GM23338 (cell line): ENCODE results near the gene NANOGP8. TPM values are rescaled to one million over a fixed set of nuclear protein-coding genes. Genes with fewer than 3 reads are reported as not detected.

Source experiments
- ATAC-seq: fragments of 200-7000 bp; cut with Tn5 transposase; 3 replicates; pipeline ENCODE4 v1.9.1; 2020
- DNase-seq: peaks from one replicate; pipeline ENCODE4 v3.0.0-alpha.2; 2015; ENCODE audit warnings: low spot score
- H2AFZ ChIP-seq: fragments of 200-600 bp; sonication (generic); 2 replicates; pipeline ENCODE4 v1.8.0; 2016; ENCODE audit warnings: antibody characterized with exemption, mild to moderate bottlenecking, moderate library complexity
- H3F3A ChIP-seq: fragments of 200-600 bp; sonication (generic); replicated peaks from 2 replicates; pipeline ENCODE4 v1.8.0; 2017; ENCODE audit warnings: antibody characterized with exemption, mixed run types, low read depth
- H3K27ac ChIP-seq: fragments of 200-600 bp; sonication (generic); 2 replicates; pipeline ENCODE4 v1.6.1; 2016; ENCODE audit warnings: low read depth
- H3K27me3 ChIP-seq: fragments of 200-600 bp; sonication (generic); 2 replicates; pipeline ENCODE4 v1.8.0; 2016; ENCODE audit warnings: mild to moderate bottlenecking, mixed run types, moderate library complexity; ENCODE audit not compliant: insufficient read depth
- H3K36me3 ChIP-seq: fragments of 200-600 bp; sonication (generic); 2 replicates; pipeline ENCODE4 v1.8.0; 2016; ENCODE audit warnings: mild to moderate bottlenecking; ENCODE audit not compliant: insufficient read depth
- H3K4me1 ChIP-seq: fragments of 200-600 bp; sonication (generic); 2 replicates; pipeline ENCODE4 v1.8.0; 2016; ENCODE audit warnings: mild to moderate bottlenecking, moderate library complexity; ENCODE audit not compliant: insufficient read depth
- H3K4me2 ChIP-seq: fragments of 200-600 bp; sonication (generic); 2 replicates; pipeline ENCODE4 v1.7.1; 2017; ENCODE audit warnings: mixed run types
- H3K4me3 ChIP-seq: fragments of 200-600 bp; sonication (generic); 2 replicates; pipeline ENCODE4 v1.6.1; 2016; ENCODE audit warnings: mixed run types
- H3K79me2 ChIP-seq: fragments of 200-600 bp; sonication (generic); replicated peaks from 2 replicates; pipeline ENCODE4 v1.8.0; 2017; ENCODE audit warnings: mild to moderate bottlenecking; ENCODE audit not compliant: insufficient read depth
- H3K9me2 ChIP-seq: fragments of 200-600 bp; sonication (generic); 2 replicates; pipeline ENCODE4 v1.8.0; 2017; ENCODE audit not compliant: insufficient read depth
- H4K20me1 ChIP-seq: fragments of 200-600 bp; sonication (generic); replicated peaks from 2 replicates; pipeline ENCODE4 v1.8.0; 2017; ENCODE audit warnings: mild to moderate bottlenecking; ENCODE audit not compliant: insufficient read depth
- H3K27ac Mint-ChIP-seq: 2 replicates; pipeline ENCODE4 v1.8.0; 2020; ENCODE audit warnings: inconsistent platforms, mild to moderate bottlenecking, moderate library complexity, mixed read lengths
- H3K27me3 Mint-ChIP-seq: 3 replicates; pipeline ENCODE4 v1.8.0; 2022; ENCODE audit warnings: low read depth, mild to moderate bottlenecking, moderate library complexity, mixed read lengths, inconsistent platforms; ENCODE audit not compliant: insufficient read depth, poor library complexity
- H3K36me3 Mint-ChIP-seq: 3 replicates; pipeline ENCODE4 v1.8.0; 2021; ENCODE audit warnings: low read depth, mild to moderate bottlenecking, inconsistent platforms, moderate library complexity, mixed read lengths
- H3K4me1 Mint-ChIP-seq: 3 replicates; pipeline ENCODE4 v1.8.0; 2020; ENCODE audit warnings: mild to moderate bottlenecking, inconsistent platforms, mixed read lengths
- H3K4me3 Mint-ChIP-seq: 3 replicates; pipeline ENCODE4 v1.8.0; 2021; ENCODE audit warnings: moderate library complexity, mild to moderate bottlenecking, inconsistent platforms, mixed read lengths
- H3K9me3 Mint-ChIP-seq: 3 replicates; pipeline ENCODE4 v1.8.0; 2020; ENCODE audit warnings: moderate library complexity, mild to moderate bottlenecking, inconsistent platforms, mixed read lengths
- CREB1 ChIP-seq: fragments of 250-450 bp; sonication (Bioruptor Pico); IDR thresholded peaks from 2 replicates; pipeline ENCODE4 v1.5.0; 2020; ENCODE audit warnings: low read depth, mild to moderate bottlenecking, moderate library complexity
- EZH2 ChIP-seq: fragments of 200-600 bp; sonication (generic); IDR thresholded peaks from one replicate; pipeline ENCODE4 v1.8.0; 2017; ENCODE audit warnings: antibody characterized with exemption, mild to moderate bottlenecking, low read depth; ENCODE audit not compliant: unreplicated experiment
- EZH2phosphoT487 ChIP-seq: fragments of 200-600 bp; sonication (generic); IDR thresholded peaks from one replicate; pipeline ENCODE4 v1.8.1; 2018; ENCODE audit warnings: antibody characterized with exemption; ENCODE audit not compliant: unreplicated experiment
- JUNB ChIP-seq: IDR thresholded peaks from one replicate; pipeline ENCODE4 v1.6.1; 2016; ENCODE audit warnings: antibody characterized with exemption; ENCODE audit not compliant: unreplicated experiment
- NANOG ChIP-seq: IDR thresholded peaks from 2 replicates; pipeline ENCODE4 v1.6.1; 2016; ENCODE audit warnings: antibody characterized with exemption, borderline replicate concordance
- POLR2AphosphoS5 ChIP-seq: IDR thresholded peaks from 2 replicates; pipeline ENCODE4 v1.6.1; 2016; ENCODE audit warnings: antibody characterized with exemption, low read depth
- STAT1 ChIP-seq: IDR thresholded peaks from one replicate; pipeline ENCODE4 v1.6.1; 2016; ENCODE audit warnings: antibody characterized with exemption; ENCODE audit not compliant: unreplicated experiment
- ZNF114 ChIP-seq: fragments of 250-450 bp; sonication (Bioruptor Pico); IDR thresholded peaks from 2 replicates; pipeline ENCODE4 v1.5.0; 2020; ENCODE audit warnings: mild to moderate bottlenecking, moderate library complexity
- ZNF331 ChIP-seq: fragments of 250-450 bp; sonication (Bioruptor Pico); IDR thresholded peaks from 2 replicates; pipeline ENCODE4 v1.5.0; 2020; ENCODE audit warnings: low read depth, mild to moderate bottlenecking, moderate library complexity
- polyA plus RNA-seq: library from polyadenylated mRNA; unstranded; fragments of >200 nt; fragmentation: Nextera tagmentation; extraction: Ambion mirVana; gene quantifications from 2 replicates; pipeline ENCODE4 v1.2.1, GENCODE V29; 2016
- total RNA-seq: library from RNA; depleted of rRNA; stranded (reverse); fragments of >200 nt; shearing (Covaris generic); gene quantifications from 2 replicates; pipeline ENCODE4 v1.2.3, GENCODE V29; 2014
- TF ChIP-seq, protein P1 (sequence below): fragments of 250-450 bp; sonication (Bioruptor Pico); IDR thresholded peaks from 2 replicates; pipeline ENCODE4 v1.5.0; 2020; ENCODE audit warnings: mild to moderate bottlenecking, moderate library complexity
- TF ChIP-seq, protein P2 (sequence below), 2 experiments: fragments of 200-600 bp in 1 of 2; sonication (generic) in 1 of 2; conservative IDR thresholded peaks; 2 replicates each; pipeline versions ENCODE4 v1.5.1 to v1.6.1; 2016 to 2017; ENCODE audit warnings: antibody characterized with exemption in 2 of 2, low read depth in 2 of 2, mild to moderate bottlenecking in 2 of 2, moderate library complexity in 1 of 2
- TF ChIP-seq, protein P3 (sequence below): IDR thresholded peaks from 2 replicates; pipeline ENCODE4 v1.6.1; 2016; ENCODE audit warnings: antibody characterized with exemption
- TF ChIP-seq, protein P4 (sequence below): IDR thresholded peaks from one replicate; pipeline ENCODE4 v1.6.1; 2018; ENCODE audit warnings: antibody characterized with exemption; ENCODE audit not compliant: unreplicated experiment

The NANOGP8 gene
- total and polyA plus RNA-seq, 2 experiments from 2014 or later = 8.5 to 53.4 TPM

DNA sequence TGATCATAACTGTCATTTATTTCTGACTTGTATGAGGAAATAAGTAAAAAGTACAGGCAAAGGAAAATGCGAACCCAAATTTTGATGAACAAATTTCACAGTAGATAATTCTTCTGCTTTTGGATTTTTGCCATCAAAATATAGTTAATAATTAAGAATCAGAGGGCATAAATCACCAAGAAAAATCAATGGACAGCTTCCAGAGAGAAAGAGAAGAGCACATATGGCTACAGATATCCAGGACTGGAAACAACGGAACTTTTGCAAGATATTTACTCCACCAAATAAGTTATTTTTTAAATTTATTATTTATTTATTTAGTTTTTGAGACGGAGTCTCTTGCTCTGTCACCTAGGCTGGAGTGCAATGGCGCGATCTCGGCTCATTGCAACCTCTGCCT lies 35.1 kb upstream of the NANOGP8 start:
- no peak overlapping the region for H3K27ac ChIP-seq
- no peak overlapping the region for H3K4me3 ChIP-seq
- ATAC-seq (no peak), DNase-seq (no peak)
- Mint-ChIP-seq H3K36me3 (no peaks in the 10 kb centered on the region), H3K27me3 (peaks cover 2% of the 10 kb centered on the region), H3K9me3 (peaks cover 3% of the 10 kb centered on the region; the same call in 1 of the 3 replicates), H3K27ac (no peak overlapping the region), H3K4me1 (peaks cover 21% of the 10 kb centered on the region), H3K4me3 (no peak overlapping the region)
- no peaks in the 10 kb centered on the region for H3K27me3 ChIP-seq
- no peak for TF ChIP-seq POLR2AphosphoS5
- TF ChIP-seq EZH2phosphoT487 = no peak
- no peak for TF ChIP-seq EZH2
- no peak for TF ChIP-seq STAT1
- TF ChIP-seq NANOG = no peak
- TF ChIP-seq CREB1 (CRISPR knock-in tag) = no peak
- TF ChIP-seq JUNB = no peak
- TF ChIP-seq, protein P1, sequence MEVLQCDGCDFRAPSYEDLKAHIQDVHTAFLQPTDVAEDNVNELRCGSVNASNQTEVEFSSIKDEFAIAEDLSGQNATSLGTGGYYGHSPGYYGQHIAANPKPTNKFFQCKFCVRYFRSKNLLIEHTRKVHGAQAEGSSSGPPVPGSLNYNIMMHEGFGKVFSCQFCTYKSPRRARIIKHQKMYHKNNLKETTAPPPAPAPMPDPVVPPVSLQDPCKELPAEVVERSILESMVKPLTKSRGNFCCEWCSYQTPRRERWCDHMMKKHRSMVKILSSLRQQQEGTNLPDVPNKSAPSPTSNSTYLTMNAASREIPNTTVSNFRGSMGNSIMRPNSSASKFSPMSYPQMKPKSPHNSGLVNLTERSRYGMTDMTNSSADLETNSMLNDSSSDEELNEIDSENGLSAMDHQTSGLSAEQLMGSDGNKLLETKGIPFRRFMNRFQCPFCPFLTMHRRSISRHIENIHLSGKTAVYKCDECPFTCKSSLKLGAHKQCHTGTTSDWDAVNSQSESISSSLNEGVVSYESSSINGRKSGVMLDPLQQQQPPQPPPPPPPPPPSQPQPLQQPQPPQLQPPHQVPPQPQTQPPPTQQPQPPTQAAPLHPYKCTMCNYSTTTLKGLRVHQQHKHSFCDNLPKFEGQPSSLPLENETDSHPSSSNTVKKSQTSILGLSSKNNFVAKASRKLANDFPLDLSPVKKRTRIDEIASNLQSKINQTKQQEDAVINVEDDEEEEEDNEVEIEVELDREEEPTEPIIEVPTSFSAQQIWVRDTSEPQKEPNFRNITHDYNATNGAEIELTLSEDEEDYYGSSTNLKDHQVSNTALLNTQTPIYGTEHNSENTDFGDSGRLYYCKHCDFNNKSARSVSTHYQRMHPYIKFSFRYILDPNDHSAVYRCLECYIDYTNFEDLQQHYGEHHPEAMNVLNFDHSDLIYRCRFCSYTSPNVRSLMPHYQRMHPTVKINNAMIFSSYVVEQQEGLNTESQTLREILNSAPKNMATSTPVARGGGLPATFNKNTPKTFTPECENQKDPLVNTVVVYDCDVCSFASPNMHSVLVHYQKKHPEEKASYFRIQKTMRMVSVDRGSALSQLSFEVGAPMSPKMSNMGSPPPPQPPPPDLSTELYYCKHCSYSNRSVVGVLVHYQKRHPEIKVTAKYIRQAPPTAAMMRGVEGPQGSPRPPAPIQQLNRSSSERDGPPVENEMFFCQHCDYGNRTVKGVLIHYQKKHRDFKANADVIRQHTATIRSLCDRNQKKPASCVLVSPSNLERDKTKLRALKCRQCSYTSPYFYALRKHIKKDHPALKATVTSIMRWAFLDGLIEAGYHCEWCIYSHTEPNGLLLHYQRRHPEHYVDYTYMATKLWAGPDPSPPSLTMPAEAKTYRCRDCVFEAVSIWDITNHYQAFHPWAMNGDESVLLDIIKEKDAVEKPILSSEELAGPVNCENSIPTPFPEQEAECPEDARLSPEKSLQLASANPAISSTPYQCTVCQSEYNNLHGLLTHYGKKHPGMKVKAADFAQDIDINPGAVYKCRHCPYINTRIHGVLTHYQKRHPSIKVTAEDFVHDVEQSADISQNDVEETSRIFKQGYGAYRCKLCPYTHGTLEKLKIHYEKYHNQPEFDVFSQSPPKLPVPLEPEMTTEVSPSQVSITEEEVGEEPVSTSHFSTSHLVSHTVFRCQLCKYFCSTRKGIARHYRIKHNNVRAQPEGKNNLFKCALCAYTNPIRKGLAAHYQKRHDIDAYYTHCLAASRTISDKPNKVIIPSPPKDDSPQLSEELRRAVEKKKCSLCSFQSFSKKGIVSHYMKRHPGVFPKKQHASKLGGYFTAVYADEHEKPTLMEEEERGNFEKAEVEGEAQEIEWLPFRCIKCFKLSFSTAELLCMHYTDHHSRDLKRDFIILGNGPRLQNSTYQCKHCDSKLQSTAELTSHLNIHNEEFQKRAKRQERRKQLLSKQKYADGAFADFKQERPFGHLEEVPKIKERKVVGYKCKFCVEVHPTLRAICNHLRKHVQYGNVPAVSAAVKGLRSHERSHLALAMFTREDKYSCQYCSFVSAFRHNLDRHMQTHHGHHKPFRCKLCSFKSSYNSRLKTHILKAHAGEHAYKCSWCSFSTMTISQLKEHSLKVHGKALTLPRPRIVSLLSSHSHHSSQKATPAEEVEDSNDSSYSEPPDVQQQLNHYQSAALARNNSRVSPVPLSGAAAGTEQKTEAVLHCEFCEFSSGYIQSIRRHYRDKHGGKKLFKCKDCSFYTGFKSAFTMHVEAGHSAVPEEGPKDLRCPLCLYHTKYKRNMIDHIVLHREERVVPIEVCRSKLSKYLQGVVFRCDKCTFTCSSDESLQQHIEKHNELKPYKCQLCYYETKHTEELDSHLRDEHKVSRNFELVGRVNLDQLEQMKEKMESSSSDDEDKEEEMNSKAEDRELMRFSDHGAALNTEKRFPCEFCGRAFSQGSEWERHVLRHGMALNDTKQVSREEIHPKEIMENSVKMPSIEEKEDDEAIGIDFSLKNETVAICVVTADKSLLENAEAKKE (CRISPR knock-in tag) = no peak
- TF ChIP-seq, protein P2, sequence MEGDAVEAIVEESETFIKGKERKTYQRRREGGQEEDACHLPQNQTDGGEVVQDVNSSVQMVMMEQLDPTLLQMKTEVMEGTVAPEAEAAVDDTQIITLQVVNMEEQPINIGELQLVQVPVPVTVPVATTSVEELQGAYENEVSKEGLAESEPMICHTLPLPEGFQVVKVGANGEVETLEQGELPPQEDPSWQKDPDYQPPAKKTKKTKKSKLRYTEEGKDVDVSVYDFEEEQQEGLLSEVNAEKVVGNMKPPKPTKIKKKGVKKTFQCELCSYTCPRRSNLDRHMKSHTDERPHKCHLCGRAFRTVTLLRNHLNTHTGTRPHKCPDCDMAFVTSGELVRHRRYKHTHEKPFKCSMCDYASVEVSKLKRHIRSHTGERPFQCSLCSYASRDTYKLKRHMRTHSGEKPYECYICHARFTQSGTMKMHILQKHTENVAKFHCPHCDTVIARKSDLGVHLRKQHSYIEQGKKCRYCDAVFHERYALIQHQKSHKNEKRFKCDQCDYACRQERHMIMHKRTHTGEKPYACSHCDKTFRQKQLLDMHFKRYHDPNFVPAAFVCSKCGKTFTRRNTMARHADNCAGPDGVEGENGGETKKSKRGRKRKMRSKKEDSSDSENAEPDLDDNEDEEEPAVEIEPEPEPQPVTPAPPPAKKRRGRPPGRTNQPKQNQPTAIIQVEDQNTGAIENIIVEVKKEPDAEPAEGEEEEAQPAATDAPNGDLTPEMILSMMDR (conservative IDR thresholded peaks at IDR 0.05; ENCODE audit: low read depth in 2 of 2) = no peak
- TF ChIP-seq ZNF331 (CRISPR knock-in tag) = no peak
- TF ChIP-seq, protein P3, sequence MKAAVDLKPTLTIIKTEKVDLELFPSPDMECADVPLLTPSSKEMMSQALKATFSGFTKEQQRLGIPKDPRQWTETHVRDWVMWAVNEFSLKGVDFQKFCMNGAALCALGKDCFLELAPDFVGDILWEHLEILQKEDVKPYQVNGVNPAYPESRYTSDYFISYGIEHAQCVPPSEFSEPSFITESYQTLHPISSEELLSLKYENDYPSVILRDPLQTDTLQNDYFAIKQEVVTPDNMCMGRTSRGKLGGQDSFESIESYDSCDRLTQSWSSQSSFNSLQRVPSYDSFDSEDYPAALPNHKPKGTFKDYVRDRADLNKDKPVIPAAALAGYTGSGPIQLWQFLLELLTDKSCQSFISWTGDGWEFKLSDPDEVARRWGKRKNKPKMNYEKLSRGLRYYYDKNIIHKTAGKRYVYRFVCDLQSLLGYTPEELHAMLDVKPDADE = no peak
- no peak for TF ChIP-seq ZNF114 (CRISPR knock-in tag)
- TF ChIP-seq, protein P4, sequence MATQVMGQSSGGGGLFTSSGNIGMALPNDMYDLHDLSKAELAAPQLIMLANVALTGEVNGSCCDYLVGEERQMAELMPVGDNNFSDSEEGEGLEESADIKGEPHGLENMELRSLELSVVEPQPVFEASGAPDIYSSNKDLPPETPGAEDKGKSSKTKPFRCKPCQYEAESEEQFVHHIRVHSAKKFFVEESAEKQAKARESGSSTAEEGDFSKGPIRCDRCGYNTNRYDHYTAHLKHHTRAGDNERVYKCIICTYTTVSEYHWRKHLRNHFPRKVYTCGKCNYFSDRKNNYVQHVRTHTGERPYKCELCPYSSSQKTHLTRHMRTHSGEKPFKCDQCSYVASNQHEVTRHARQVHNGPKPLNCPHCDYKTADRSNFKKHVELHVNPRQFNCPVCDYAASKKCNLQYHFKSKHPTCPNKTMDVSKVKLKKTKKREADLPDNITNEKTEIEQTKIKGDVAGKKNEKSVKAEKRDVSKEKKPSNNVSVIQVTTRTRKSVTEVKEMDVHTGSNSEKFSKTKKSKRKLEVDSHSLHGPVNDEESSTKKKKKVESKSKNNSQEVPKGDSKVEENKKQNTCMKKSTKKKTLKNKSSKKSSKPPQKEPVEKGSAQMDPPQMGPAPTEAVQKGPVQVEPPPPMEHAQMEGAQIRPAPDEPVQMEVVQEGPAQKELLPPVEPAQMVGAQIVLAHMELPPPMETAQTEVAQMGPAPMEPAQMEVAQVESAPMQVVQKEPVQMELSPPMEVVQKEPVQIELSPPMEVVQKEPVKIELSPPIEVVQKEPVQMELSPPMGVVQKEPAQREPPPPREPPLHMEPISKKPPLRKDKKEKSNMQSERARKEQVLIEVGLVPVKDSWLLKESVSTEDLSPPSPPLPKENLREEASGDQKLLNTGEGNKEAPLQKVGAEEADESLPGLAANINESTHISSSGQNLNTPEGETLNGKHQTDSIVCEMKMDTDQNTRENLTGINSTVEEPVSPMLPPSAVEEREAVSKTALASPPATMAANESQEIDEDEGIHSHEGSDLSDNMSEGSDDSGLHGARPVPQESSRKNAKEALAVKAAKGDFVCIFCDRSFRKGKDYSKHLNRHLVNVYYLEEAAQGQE = no peak
- no peaks in the 10 kb centered on the region for H3K9me2 ChIP-seq
- peaks cover 20% of the 10 kb centered on the region for H3K4me1 ChIP-seq
- no peak overlapping the region for H3K4me2 ChIP-seq
- H3F3A ChIP-seq = no peaks in the 10 kb centered on the region
- H4K20me1 ChIP-seq = no peaks in the 10 kb centered on the region
- no peaks in the 10 kb centered on the region for H3K36me3 ChIP-seq
- no peaks in the 10 kb centered on the region for H3K79me2 ChIP-seq
- no peak overlapping the region for H2AFZ ChIP-seq
